HEK293 (cell line): ENCODE data around the gene PLPPR1.

ENCODE experiments used
- CTCF ChIA-PET: fragments of 350-600 bp; formaldehyde crosslinking; extraction: SDS; loops from one replicate; lab custom pipeline; 2021; ENCODE audit warnings: antibody characterized with exemption; lab: Yijun Ruan, JAX
- POLR2A ChIA-PET: fragments of 300-600 bp; formaldehyde crosslinking; extraction: SDS; loops from one replicate; lab custom pipeline; 2020; ENCODE audit warnings: antibody characterized with exemption, inconsistent platforms; lab: Yijun Ruan, JAX
- H3K27ac ChIP-seq: fragments of 200-500 bp; sonication (Bioruptor generic); 2 replicates; pipeline ENCODE4 v1.5.1; 2014; ENCODE audit warnings: low read depth, low read length, control low read depth, inconsistent platforms; ENCODE audit errors: extremely low read depth
- H3K36me3 ChIP-seq, 2 experiments: fragments of 200-500 bp in 1 of 2; sonication (Bioruptor generic) in 1 of 2; 1 replicate in 1 of 2; 2 replicates in 1 of 2; pipeline ENCODE4 v1.5.1; 2014 to 2017; ENCODE audit warnings: inconsistent platforms in 2 of 2, low read length in 2 of 2; ENCODE audit not compliant: control insufficient read depth in 2 of 2, insufficient read depth in 1 of 2
- H3K4me1 ChIP-seq: fragments of 200-500 bp; sonication (Bioruptor generic); 2 replicates; pipeline ENCODE4 v1.5.1; 2014; ENCODE audit warnings: mild to moderate bottlenecking, low read length, inconsistent platforms; ENCODE audit not compliant: control insufficient read depth, insufficient read depth
- H3K4me3 ChIP-seq: 2 replicates; pipeline ENCODE4 v1.5.1; 2011; ENCODE audit warnings: low read depth, mild to moderate bottlenecking, control low read depth, low read length, moderate library complexity
- H3K9me3 ChIP-seq: fragments of 200-500 bp; sonication (Bioruptor generic); 2 replicates; pipeline ENCODE4 v1.5.1; 2014; ENCODE audit warnings: low read depth, low read length, inconsistent platforms; ENCODE audit not compliant: control insufficient read depth, insufficient read depth
- MZF1 ChIP-seq: fragments of 450-650 bp; formaldehyde crosslinking; IDR thresholded peaks from 2 replicates; pipeline ENCODE4 v1.5.1; 2017; ENCODE audit warnings: missing biosample characterization, missing genetic modification characterization, borderline replicate concordance
- REPIN1 ChIP-seq: fragments of 450-650 bp; formaldehyde crosslinking; IDR thresholded peaks from 2 replicates; pipeline ENCODE4 v1.5.1; 2017; ENCODE audit warnings: missing biosample characterization, missing genetic modification characterization, low read depth
- SCRT2 ChIP-seq: fragments of 450-650 bp; formaldehyde crosslinking; IDR thresholded peaks from 2 replicates; pipeline ENCODE4 v1.5.1; 2016; ENCODE audit warnings: missing biosample characterization, missing genetic modification characterization
- ZBTB1 ChIP-seq: fragments of 450-650 bp; formaldehyde crosslinking; IDR thresholded peaks from 2 replicates; pipeline ENCODE4 v1.5.1; 2016; ENCODE audit warnings: missing biosample characterization, missing genetic modification characterization
- ZBTB49 ChIP-seq: fragments of 450-650 bp; formaldehyde crosslinking; IDR thresholded peaks from 2 replicates; pipeline ENCODE4 v1.5.1; 2016; ENCODE audit warnings: missing biosample characterization, missing genetic modification characterization, low read depth
- ZBTB6 ChIP-seq: fragments of 450-650 bp; formaldehyde crosslinking; IDR thresholded peaks from 2 replicates; pipeline ENCODE4 v1.5.1; 2017; ENCODE audit warnings: missing biosample characterization, missing genetic modification characterization
- ZFP3 ChIP-seq: fragments of 450-650 bp; formaldehyde crosslinking; IDR thresholded peaks from 2 replicates; pipeline ENCODE4 v1.5.1; 2016; ENCODE audit warnings: low read depth, missing biosample characterization, missing genetic modification characterization
- ZNF2 ChIP-seq: fragments of 450-650 bp; formaldehyde crosslinking; IDR thresholded peaks from 2 replicates; pipeline ENCODE4 v1.5.1; 2016; ENCODE audit warnings: missing biosample characterization, missing genetic modification characterization
- ZNF280C ChIP-seq: fragments of 450-650 bp; formaldehyde crosslinking; IDR thresholded peaks from 2 replicates; pipeline ENCODE4 v1.5.1; 2016; ENCODE audit warnings: missing biosample characterization, missing genetic modification characterization
- ZNF366 ChIP-seq: fragments of 450-650 bp; formaldehyde crosslinking; conservative IDR thresholded peaks from 2 replicates; pipeline ENCODE4 v1.5.1; 2016; ENCODE audit warnings: missing biosample characterization, missing genetic modification characterization
- ZNF416 ChIP-seq: fragments of 450-650 bp; formaldehyde crosslinking; IDR thresholded peaks from 2 replicates; pipeline ENCODE4 v1.5.1; 2016; ENCODE audit warnings: missing biosample characterization, missing genetic modification characterization
- ZNF510 ChIP-seq: fragments of 450-650 bp; formaldehyde crosslinking; IDR thresholded peaks from 2 replicates; pipeline ENCODE4 v1.5.1; 2018; ENCODE audit warnings: mild to moderate bottlenecking, missing genetic modification characterization, missing biosample characterization; ENCODE audit not compliant: insufficient replicate concordance
- ZNF560 ChIP-seq: fragments of 450-650 bp; formaldehyde crosslinking; IDR thresholded peaks from 2 replicates; pipeline ENCODE4 v1.5.1; 2017; ENCODE audit warnings: missing biosample characterization, missing genetic modification characterization, borderline replicate concordance
- ZNF658 ChIP-seq: fragments of 450-650 bp; formaldehyde crosslinking; IDR thresholded peaks from 2 replicates; pipeline ENCODE4; 2016; ENCODE audit warnings: missing biosample characterization, missing genetic modification characterization
- ZNF701 ChIP-seq: fragments of 450-650 bp; formaldehyde crosslinking; IDR thresholded peaks from 2 replicates; pipeline ENCODE4 v1.5.1; 2016; ENCODE audit warnings: missing biosample characterization, missing genetic modification characterization
- ZNF768 ChIP-seq: fragments of 450-650 bp; formaldehyde crosslinking; IDR thresholded peaks from 2 replicates; pipeline ENCODE4 v1.5.1; 2018; ENCODE audit warnings: missing biosample characterization, mild to moderate bottlenecking, missing genetic modification characterization
- ZNF776 ChIP-seq: fragments of 450-650 bp; formaldehyde crosslinking; IDR thresholded peaks from 2 replicates; pipeline ENCODE4 v1.5.0; 2017; ENCODE audit warnings: missing biosample characterization, missing genetic modification characterization, borderline replicate concordance
- ZNF830 ChIP-seq: fragments of 450-650 bp; IDR thresholded peaks from 2 replicates; pipeline ENCODE4 v1.5.0; 2018; ENCODE audit warnings: missing biosample characterization, missing genetic modification characterization, low read depth, mild to moderate bottlenecking, moderate library complexity
- TF ChIP-seq, protein P1 (sequence below): fragments of 450-650 bp; formaldehyde crosslinking; IDR thresholded peaks from 2 replicates; pipeline ENCODE4 v1.5.1; 2016; ENCODE audit warnings: missing biosample characterization, missing genetic modification characterization
- TF ChIP-seq, protein P2 (sequence below): fragments of 450-650 bp; formaldehyde crosslinking; IDR thresholded peaks from 2 replicates; pipeline ENCODE4 v1.5.1; 2017; ENCODE audit warnings: missing biosample characterization, mild to moderate bottlenecking, missing genetic modification characterization, moderate library complexity

Gene PLPPR1

GRCh38 chr9:101268426-101268825 is 239.9 kb downstream of the PLPPR1 start (continued):
- TF ChIP-seq, protein P1, sequence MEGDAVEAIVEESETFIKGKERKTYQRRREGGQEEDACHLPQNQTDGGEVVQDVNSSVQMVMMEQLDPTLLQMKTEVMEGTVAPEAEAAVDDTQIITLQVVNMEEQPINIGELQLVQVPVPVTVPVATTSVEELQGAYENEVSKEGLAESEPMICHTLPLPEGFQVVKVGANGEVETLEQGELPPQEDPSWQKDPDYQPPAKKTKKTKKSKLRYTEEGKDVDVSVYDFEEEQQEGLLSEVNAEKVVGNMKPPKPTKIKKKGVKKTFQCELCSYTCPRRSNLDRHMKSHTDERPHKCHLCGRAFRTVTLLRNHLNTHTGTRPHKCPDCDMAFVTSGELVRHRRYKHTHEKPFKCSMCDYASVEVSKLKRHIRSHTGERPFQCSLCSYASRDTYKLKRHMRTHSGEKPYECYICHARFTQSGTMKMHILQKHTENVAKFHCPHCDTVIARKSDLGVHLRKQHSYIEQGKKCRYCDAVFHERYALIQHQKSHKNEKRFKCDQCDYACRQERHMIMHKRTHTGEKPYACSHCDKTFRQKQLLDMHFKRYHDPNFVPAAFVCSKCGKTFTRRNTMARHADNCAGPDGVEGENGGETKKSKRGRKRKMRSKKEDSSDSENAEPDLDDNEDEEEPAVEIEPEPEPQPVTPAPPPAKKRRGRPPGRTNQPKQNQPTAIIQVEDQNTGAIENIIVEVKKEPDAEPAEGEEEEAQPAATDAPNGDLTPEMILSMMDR (tag by site-specific recombination) = no peak
- TF ChIP-seq ZNF768 (tag by site-specific recombination) (no peak), ZNF2 (no peak), ZFP3 (no peak), SCRT2 (tag by site-specific recombination) (no peak), ZNF416 (tag by site-specific recombination) (no peak), ZNF776 (tag by site-specific recombination) (no peak), ZNF560 (no peak), MZF1 (tag by site-specific recombination) (no peak), ZBTB1 (tag by site-specific recombination) (no peak)
- TF ChIP-seq, all 188 proteins: peak for 0

DNA sequence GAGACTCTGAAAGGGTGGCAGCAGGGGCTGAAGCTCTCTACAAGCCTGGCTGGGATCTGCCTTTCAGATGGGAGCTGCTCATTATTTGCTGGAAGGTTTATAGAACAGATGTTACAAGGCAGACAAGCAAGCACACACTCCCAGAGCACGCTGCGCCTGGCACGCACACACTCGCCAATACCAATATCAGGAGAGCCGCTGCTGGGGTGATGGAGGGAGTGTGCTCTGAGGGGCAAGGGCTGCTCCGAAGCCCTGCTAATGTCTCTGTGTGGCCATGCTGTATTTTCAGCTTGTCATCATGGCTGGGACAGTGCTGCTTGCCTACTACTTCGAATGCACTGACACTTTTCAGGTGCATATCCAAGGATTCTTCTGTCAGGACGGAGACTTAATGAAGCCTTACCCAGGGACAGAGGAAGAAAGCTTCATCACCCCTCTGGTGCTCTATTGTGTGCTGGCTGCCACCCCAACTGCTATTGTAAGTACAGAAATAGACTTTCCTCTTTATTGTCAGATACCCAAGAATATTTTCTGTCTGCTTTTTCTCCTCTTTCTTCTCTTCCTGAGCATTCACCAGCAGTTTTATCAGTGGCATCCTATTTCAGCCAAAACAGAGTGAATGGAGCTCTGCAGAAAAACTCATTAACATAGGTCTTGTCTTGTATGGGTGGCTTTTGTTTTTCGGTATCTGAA is 241.2 kb downstream of the PLPPR1 start:
- Histone ChIP-seq H3K9me3 (no peaks in the 10 kb centered on the region), H3K36me3 (no peaks in the 10 kb centered on the region), H3K4me3 (no peak overlapping the region), H3K27ac (no peak overlapping the region), H3K4me1 (no peaks in the 10 kb centered on the region)
- TF ChIP-seq ZNF2 (no peak), ZNF658 (tag by site-specific recombination) (no peak), ZBTB6 (tag by site-specific recombination) (no peak), ZNF366 (tag by site-specific recombination) (no peak), REPIN1 (tag by site-specific recombination) (no peak), ZNF701 (no peak), ZNF280C (tag by site-specific recombination) (no peak), ZBTB49 (no peak), ZNF830 (tag by site-specific recombination) (no peak), ZNF510 (no peak)
- TF ChIP-seq, protein P2, sequence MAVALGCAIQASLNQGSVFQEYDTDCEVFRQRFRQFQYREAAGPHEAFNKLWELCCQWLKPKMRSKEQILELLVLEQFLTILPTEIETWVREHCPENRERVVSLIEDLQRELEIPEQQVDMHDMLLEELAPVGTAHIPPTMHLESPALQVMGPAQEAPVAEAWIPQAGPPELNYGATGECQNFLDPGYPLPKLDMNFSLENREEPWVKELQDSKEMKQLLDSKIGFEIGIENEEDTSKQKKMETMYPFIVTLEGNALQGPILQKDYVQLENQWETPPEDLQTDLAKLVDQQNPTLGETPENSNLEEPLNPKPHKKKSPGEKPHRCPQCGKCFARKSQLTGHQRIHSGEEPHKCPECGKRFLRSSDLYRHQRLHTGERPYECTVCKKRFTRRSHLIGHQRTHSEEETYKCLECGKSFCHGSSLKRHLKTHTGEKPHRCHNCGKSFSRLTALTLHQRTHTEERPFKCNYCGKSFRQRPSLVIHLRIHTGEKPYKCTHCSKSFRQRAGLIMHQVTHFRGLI (tag by site-specific recombination) = no peak
- CTCF ChIA-PET = no interaction called here
- POLR2A ChIA-PET = no interaction called here
